DMS53 (cell line): Measurements from ENCODE around the gene VSTM2B.
"Not testable (repeated sequence)": the region's sequence is repeated elsewhere in the genome, so short reads cannot be mapped to it uniquely, and the experiment has no call there.

ENCODE experiments used
- DNase-seq: peaks from one replicate; lab custom pipeline; 2025; lab: John Stamatoyannopoulos, UW

VSTM2B gene

DNA sequence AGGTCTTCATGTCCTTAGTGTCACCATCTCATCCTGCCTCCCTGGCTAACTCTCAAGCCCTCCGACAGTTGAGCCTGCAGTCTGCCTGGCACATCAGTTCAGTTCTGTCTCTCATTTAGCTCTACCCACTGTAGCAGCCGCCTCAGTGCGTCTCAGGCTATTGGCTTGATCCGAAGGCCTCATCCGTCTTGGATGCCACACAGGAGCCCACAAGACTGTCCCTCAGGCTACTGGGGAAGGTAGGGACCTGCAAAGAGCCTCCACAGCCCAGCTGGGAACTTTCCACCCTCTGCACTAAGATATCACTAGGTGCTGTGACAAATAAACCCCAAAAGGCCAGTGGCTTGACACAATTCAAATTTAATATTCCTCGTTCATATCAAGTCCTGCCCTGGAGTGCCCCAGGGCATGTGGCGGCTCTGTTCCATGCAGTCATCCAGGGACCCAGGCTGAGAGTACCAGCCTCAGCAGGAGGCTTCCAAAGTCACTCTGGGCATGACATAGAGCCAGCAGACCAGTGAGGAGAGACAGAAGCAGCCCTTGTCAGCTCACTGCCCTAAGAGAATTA lies 5.7 kb downstream of the VSTM2B start:
- DNase-seq, result no peak

DNA sequence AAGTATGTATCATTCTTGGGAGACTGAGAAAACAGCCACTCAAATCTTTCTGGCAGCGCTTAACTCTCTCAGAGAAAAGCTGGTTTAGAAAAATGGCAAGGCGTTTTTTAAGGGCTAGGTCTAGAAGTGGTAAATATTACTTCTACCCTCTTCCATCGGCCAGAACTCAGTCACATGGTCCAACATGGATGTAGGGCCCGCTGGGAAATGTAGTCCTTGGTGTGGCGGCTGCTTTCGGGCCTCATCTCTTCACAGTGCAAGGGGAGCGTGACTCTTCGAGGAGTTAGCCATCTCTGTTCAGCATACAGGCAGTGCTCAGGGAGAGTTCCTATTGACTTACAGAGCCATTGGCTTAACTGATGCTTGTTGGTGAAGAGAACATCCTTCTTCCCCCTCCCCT lies 6.3 kb downstream of the VSTM2B start:
- no peak for DNase-seq

DNA sequence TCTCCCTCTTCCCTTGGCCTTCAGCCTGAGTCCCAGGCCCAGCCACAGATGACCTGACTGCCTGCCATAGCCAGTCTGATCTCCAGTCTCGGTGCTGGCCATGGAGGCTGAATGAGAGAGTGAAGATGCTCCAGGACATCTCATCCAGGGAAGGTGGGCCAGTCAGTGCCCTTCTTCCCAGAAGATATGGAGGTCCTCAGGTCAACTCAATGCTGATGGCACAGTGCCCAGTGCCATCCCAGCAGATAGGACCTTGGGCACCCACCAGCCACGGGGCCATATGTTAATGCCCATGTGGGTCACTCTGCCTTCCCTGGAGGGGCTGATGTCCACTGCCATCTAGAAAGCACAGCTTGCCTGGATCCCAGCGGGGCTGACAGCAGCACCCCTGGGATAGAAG lies 7.2 kb downstream of the VSTM2B start:
- no peak for DNase-seq

DNA sequence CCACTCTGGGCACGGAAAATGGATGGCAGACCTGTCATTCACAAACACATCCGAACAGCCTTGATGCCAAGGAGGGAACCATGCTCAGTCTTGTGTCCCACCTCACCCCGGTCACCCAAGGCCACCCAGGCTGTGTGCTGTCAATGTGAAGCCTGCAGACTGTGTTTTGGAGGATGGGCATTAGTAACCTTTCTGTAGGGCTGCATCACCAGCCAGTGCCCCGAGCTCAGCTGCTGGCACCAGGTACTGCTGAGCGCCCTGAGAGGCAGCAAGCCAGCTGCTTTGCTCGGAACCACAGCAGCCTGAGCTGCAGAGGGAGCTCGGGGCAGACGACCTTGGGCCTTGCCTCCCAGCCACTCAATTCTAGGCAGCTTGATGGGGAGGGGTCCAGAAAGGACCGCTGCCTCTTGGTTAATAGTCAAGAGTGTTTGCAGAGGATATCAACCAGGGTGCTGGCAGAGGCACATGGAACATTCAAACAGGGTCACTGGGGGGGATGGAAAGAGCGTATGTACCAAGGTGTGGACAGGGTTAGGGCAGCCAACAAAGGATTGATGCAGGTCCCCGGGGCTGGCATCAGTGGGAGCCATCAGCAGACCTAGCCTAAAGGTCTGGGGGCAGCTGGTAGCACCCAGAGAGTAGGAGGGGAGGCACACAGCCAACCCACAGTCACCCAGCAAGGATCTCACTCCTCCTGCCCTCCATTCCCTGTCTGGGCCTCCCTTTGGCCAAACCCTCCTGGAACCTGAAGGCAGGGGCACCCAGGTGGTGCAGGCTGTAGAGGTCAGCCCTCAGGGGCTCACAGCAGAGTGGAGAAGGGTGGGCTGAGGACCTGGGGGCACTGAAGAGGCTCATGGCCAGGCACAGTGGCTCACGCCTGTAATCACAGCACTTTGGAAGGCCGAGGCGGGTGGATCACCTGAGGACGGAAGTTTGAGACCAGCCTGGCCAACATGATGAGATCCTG lies 8.1 kb downstream of the VSTM2B start:
- no peak for DNase-seq

DNA sequence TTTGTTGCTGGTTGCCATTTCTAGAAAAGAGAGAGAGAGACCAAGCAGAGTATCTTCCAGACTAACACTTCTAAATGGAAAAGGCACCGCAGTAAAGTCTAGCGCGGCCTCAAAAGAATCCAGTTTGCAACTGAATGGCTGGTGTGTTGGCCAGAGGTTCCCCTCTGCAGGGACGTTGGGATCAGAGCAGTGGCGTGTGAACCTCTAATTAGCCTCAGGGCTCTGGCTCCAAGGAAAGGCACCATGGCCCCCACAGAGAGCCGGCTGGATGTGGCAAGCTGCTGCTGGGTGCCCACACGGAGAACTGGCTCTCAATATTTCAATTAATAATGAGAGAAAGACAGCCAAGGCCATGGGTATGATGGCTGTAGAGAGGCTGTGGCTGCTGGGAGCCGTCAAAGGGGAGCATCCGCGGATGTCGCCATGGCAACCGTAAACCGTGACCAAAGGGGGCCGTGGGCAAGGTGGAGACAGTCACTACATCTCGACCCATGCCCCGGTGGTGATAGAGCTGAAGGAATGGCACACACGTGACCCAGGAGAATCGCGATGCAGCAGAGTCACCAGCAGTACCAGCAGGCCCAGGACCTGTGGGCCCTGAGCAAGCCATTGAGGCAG lies 9.5 kb downstream of the VSTM2B start:
- DNase-seq, result no peak

DNA sequence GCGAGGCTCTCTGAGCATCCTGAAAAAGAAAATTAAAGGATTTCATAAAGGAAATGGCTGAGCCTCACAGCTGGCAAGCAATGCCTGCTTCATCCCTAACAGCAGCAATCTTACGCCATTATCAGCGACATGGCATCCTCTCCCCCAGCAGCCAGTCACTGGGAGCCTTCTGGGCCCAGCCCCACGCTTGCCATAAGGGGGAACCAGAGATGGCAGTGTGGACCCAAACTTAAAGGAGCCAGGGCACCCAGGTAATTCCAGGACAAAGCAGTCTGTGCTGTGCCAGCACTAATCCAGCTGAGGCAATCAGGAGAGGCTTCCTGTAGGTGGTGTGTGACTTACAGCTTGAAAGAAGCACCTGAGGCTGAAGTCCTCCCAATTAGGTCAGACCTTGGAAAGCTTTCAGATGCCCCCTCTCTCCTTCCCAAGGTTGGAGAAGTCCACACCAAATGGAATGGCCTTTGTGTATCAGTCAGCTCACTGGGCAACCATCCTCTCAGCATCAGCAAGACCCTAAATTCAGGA lies 10.3 kb downstream of the VSTM2B start:
- no peak for DNase-seq

DNA sequence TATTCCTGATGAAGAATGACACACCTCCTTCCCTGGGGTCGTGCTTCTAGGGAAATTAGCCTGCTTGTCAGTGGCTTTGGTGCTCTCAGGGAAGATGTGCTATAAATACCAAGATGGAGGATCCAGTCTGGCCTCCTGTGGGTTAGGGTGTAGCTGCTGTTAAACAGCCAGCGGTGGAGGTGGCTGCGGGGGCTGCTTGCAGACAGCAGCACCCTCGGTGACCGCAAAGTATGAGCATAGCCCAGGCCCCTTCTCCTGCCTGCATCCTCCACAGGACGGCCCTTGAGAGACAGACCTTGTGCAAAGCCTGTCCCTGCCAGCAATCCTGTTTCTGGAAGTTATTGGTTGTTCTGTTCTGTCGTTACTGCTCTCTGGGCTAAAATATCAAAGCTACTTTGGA lies 11.4 kb downstream of the VSTM2B start:
- DNase-seq, result no peak

DNA sequence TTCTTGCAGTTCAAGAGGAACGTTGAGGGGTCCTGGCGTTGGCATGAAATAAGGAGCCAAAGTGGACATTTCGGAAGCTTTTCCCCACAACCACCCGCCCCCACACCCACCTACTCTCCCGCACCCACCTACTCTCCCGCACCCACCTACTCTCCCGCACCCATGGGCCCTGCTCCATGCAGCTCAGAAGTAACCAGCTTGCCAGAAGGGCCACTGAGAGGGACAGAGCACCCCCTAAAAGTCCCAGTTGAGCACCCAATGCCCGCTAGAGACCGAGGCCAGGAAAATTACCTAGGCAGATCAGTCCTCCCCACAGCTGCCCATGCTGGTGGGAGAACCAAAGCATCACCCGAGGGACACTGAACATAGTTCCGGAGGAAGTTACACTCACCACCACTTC lies 11.8 kb downstream of the VSTM2B start:
- no peak for DNase-seq

DNA sequence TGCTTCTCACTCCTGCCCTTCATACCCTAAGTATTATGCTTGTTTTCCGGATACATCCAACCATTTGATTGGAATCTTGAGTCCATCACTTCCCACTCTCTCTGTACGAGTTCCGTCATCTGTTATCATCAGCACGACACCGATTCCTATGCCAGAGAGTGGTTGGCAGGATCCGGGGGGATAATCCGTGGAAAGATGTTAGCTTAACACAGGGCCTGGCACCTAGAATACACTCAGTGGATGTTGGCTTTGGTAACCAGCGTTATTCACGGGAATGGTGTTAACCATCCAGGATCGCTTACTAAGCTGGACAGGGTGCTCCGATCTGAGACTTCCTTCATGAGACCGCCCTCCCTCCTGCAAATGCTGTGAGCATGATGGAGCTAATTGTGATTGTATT lies 12.4 kb downstream of the VSTM2B start:
- DNase-seq, result no peak

DNA sequence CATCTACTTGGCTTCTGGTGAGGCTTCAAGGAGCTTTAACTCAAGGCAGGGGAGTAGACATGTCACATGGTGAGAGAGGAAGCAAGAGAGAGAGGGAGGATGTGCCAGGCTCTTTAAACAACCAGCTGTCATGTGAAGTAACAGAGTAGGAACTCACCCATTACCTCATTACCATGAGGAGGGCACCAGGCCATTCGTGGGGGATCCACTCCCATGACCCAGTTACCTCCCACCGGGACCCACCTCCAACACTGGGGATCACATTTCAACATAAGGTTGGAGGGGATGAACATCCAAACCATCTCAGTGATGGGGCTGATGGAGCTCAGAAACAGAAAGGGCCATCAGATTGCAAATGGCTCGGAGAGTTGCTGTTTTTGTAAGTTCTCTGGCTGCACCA lies 12.9 kb downstream of the VSTM2B start:
- no peak for DNase-seq

DNA sequence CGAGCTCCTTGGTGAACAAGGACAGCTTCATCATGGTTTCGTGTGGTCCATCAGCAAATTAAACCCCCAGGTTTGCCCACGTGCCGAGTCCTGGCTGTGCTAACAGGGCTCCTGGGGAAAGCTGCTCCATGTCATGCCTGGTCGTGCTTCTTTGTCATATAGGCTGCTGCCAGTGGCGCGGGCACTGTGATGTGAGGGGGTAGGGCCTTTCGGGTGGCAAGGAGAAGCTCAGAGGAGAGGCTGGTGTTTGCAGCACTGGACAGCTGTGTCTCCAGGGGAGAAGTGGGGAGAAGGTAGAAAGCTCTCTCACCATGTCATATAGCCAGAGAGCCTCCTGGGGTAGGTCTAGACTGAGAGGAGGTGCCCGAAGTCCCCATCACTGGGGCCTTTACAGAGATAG lies 13.3 kb downstream of the VSTM2B start:
- DNase-seq, result no peak

DNA sequence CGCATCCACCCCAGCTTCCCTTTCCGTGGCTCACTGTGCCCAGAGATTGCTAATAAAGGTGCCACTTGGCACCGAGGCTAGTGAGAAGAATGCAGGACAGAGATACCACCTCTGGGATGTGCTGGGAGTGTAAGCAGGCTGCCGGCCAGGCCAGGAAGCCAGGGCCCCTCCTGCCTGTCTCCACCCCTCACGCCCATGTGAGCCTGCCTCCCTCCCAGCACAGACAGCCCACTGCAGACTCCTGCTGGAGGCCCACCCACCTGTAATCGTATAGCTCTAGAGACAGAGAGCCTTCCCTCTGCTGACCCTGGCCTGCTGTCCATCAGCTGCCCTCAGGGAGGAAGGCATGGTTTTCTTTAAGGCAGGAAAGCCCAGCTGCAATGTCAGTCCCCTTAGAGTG lies 13.9 kb downstream of the VSTM2B start:
- DNase-seq, result no peak

DNA sequence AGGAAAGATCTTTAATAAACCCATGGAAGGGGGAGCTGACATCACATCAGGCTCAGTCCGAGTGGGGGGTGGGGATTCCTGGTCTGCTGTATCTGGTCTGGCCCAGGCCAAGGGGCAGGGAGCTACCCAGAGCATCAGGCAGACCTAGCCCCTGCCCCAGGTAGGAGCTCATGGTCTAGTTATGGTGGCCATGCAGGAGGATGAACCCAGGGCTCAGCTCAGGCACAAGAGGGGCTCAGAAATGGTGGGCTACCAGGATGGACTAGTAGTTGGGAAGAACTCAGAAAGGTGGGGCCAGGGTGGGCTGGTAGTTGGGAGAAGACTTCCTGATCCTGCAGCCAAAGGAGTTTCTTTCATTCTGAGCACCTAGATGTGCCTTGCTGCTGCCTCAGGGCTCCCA lies 14.3 kb downstream of the VSTM2B start:
- no peak for DNase-seq

DNA sequence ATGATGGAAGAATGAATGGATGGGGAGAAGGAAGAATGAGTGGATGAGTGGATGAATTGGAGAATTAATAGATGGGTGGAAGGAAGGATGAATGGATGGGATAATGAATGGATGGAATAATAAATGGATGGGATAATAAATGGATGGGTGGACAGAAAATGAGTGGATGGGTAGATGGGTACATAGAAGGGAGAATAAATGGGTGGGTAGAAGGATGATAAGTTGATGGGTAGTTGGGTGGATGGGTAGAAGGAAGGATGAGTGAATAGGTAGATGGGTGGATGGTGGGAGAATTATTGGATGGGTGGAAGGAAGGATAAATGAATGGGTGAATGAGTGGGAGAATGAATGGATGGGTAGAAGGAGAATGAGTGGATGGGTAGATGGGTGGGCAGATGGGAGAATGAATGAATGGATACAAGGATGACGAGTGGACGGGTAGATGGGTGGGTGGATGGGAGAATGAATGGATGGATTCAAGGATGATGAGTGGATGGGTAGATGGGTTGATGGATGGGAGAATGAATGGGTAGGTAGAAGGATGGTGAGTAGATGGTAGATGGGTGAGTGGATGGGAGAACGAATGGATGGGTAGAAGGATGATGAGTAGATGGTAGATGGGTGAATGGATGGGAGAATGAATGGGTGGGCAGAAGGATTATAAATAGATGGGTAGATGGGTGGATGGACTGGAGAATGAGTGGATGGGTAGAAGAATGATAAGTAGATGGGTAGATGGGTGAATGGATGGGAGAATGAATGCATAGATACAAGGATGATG lies 15.9 kb downstream of the VSTM2B start:
- DNase-seq, result no peak

DNA sequence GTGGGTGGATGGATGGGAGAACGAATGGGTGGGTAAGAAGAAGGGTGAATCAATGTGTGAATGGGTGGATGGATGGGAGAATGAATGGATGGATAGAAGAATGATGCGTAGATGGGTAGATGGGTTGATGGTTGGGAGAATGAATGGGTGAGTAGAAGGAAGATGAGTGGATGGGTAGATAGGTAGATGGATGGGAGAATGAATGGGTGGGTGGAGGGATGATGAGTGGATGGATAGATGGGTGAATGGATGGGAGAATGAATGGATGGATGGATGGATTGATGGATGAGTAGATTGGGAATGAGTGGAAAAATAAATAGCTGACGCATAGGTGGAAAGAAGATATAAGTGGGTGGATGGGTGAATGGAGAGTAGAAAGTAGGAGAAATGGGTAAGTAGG lies 16.5 kb downstream of the VSTM2B start:
- no peak for DNase-seq

DNA sequence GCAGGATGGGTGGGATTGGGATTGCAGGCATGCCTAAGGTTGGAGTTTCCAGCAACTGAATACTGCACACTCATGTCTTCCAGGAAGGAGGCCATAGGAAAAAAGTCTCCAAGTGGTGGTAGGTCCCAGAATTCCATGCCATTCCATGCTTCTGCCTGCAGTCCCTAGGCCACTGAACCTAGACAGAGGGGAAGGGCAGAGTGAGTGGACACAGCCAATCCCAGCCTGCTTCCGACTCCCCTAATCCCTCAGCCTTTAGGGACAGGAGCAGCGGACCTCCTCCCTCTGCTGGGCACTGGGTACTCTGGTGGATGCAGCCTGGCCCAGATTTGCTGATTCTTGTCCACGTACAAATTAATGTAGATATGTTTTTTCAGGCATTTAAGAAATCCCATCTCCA lies 17.0 kb downstream of the VSTM2B start:
- DNase-seq, result no peak

DNA sequence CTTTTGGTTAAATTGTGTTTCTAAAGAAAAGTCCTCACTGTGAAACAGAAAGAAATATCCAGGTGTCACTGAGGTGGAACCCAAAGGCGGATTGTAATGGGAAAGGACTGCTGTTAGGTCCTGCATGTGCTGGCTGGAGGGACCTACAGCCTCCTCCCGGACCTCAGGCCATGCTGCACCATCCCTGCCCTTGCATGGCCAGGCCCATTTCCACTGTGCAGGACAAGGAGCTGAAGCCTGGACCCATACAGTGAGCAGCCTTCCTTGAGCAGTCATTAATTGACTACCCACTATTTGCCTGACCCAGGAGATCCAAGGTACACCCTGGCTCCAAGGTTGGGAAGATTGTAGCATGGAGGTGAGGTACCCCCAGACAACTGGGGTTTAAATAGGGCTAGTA lies 17.6 kb downstream of the VSTM2B start:
- DNase-seq, result no peak

DNA sequence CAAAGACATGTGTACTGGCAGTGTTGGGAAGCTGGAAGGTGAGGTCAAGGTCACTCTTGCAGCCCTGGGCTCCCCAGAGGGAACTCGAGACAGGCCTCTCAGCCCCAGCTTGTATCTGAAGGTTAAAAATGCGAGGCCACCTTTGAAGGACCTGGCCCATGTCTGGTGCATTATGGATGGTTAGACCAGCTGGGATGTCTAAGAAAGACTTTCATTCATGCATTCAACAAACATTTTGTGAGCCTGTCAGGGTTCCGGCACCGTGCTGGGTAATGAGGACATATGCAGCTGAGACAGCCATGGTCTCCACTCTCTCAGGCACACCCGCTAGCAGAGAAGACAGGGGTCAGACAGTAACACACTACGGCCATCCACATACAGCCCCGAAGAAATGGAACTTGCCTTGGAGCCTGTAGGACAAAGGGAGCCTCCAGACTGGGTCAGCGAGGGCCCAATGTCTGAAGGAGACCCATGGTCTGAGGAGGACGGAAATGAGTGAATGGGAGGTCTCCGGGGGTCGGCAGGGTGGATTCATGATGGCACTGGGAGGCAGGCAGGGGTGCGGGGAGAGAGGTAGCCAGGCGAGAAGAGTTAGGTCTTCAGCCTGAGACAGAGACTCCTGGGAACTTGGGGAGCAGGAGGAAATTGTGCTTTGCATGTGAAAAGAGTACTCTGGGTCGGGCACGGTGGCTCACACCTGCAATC lies 19.0 kb downstream of the VSTM2B start:
- no peak for DNase-seq

DNA sequence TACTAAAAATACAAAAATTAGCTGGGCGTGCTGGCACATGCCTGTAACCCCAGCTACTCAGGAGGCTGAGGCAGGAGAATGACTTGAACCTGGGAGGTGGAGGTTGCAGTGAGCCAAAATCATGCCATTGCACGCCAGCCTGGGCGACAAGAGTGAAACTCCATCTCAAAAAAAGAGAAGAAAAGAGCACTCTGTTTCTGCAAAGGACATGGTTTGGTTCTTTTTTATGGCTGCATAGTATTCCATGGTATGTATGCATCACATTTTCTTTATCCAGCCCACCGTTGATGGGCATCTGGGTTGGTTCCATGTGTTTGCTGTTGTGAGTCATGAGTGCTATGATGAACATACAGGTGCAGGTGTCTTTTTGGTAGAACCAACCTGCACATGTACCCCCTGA lies 19.7 kb downstream of the VSTM2B start:
- not testable (repeated sequence) for DNase-seq

DNA sequence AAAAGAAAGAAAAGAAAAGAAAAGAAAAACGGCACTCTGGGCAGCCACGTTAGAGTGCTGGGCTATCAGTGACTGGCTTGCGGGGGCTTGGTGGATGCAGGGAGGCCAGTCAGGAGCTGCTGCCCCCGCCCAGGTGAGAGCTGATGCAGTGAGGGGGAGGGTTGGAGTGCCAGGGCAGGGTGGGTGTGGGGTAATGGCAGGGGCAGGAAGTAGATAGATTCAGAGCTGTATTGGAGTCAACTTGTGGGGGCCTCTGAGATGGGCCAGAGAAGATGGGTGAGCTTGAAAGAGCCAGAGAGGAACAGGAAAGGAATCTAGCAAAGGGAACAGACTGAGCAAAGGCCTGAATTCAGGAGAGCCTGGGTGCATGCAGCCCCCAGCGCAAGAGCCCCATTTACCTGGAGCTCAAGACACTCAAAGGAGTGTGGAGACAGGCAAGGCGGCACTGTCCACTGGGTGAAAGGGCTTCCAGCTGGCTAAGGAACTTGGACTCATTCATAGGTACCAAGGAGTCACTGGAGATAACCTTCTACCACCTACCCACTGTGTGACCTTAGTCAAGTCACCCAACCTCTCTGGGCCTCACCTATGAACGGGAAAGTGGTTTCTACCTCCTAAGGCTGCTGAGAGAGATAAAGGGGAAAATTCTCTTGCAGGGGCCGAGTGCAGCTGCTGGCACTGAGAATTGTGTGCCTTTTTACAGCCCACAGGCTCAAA lies 20.2 kb downstream of the VSTM2B start:
- DNase-seq, result no peak
